NCI-H345 treated with DMSO at 0.1 percent for 48 hours (cell line): Measurements from ENCODE around the gene UBE2C.
A peak's percentile ranks its signal among the peaks of the same experiment; 100 is the strongest.

ENCODE experiments used
- DNase-seq: peaks from one replicate; lab custom pipeline; 2025; ENCODE audit not compliant: unreplicated experiment; lab: John Stamatoyannopoulos, UW

Gene UBE2C

GRCh38 chr20:45832619-45833018 is 20.2 kb downstream of the UBE2C start:
- no peak for DNase-seq

GRCh38 chr20:45833030-45833882 is 20.8 kb downstream of the UBE2C start, which contains the start of gene SNX21:
TSS of gene SNX21 (plus strand) at chr20:45833799. CDS start at chr20:45833920, 121 bp downstream.
- DNase-seq: peak; percentile 61

GRCh38 chr20:45833883-45834796 is 21.7 kb downstream of the UBE2C start:
- peak; percentile 66 for DNase-seq

- no peak for DNase-seq
Measured at GRCh38 chr20:45834797-45835161, 22.3 kb downstream of the UBE2C start.

GRCh38 chr20:45835329-45835765 is 22.9 kb downstream of the UBE2C start:
- DNase-seq: no peak

- DNase-seq: no peak
Measured at GRCh38 chr20:45835825-45836224, 23.4 kb downstream of the UBE2C start.

- no peak for DNase-seq
Measured at GRCh38 chr20:45836841-45837240, 24.4 kb downstream of the UBE2C start.

GRCh38 chr20:45840700-45841198 is 28.3 kb downstream of the UBE2C start:
- no peak for DNase-seq

GRCh38 chr20:45841407-45842129 is 29.1 kb downstream of the UBE2C start:
- no peak for DNase-seq

- DNase-seq: no peak
Measured at GRCh38 chr20:45842169-45842812, 29.8 kb downstream of the UBE2C start.

GRCh38 chr20:45843506-45843905 is 31.1 kb downstream of the UBE2C start:
- no peak for DNase-seq

- no peak for DNase-seq
Measured at GRCh38 chr20:45845452-45845851, 33.0 kb downstream of the UBE2C start.

GRCh38 chr20:45848421-45848820 is 36.0 kb downstream of the UBE2C start:
- DNase-seq: no peak

GRCh38 chr20:45848969-45849582 is 36.6 kb downstream of the UBE2C start:
- no peak for DNase-seq

- DNase-seq: no peak
Measured at GRCh38 chr20:45850238-45850637, 37.8 kb downstream of the UBE2C start.

GRCh38 chr20:45850926-45851325 is 38.5 kb downstream of the UBE2C start:
- DNase-seq: no peak

- no peak for DNase-seq
Measured at GRCh38 chr20:45851501-45851900, 39.1 kb downstream of the UBE2C start.

GRCh38 chr20:45852326-45852725 is 39.9 kb downstream of the UBE2C start:
- DNase-seq: no peak

- no peak for DNase-seq
Measured at GRCh38 chr20:45853484-45853883, 41.0 kb downstream of the UBE2C start.
